Trophoblast cell (in vitro differentiated cells and primary cell): ENCODE data around the gene STAB1.

Source experiments
- DNase-seq, 2 donors: peaks; one replicate each; pipeline ENCODE4 v3.0.0-alpha.2; 2016
- H2AFZ ChIP-seq: 2 replicates; pipeline ENCODE4 v1.6.1; 2013; ENCODE audit warnings: low read length, moderate library complexity, mild to moderate bottlenecking; ENCODE audit not compliant: insufficient read depth, poor library complexity
- H2AK5ac ChIP-seq: 2 replicates; pipeline ENCODE4 v1.6.1; 2013; ENCODE audit warnings: mild to moderate bottlenecking, low read length
- H2BK120ac ChIP-seq: 2 replicates; pipeline ENCODE4 v1.6.1; 2013; ENCODE audit warnings: low read length, mild to moderate bottlenecking, moderate library complexity; ENCODE audit not compliant: insufficient read depth, poor library complexity
- H2BK12ac ChIP-seq: 2 replicates; pipeline ENCODE4 v1.6.1; 2013; ENCODE audit warnings: mild to moderate bottlenecking, low read length, moderate library complexity
- H2BK5ac ChIP-seq: 2 replicates; pipeline ENCODE4 v1.6.1; 2013; ENCODE audit warnings: low read length, low read depth, moderate library complexity, mild to moderate bottlenecking; ENCODE audit not compliant: poor library complexity
- H3K14ac ChIP-seq: 2 replicates; pipeline ENCODE4 v1.6.1; 2013; ENCODE audit warnings: mild to moderate bottlenecking, low read length
- H3K18ac ChIP-seq: 2 replicates; pipeline ENCODE4 v1.6.1; 2013; ENCODE audit warnings: mild to moderate bottlenecking, low read length
- H3K23ac ChIP-seq: 2 replicates; pipeline ENCODE4 v1.6.1; 2013; ENCODE audit warnings: low read length
- H3K27ac ChIP-seq: 2 replicates; pipeline ENCODE4 v1.5.1; 2013; ENCODE audit warnings: low read depth, mild to moderate bottlenecking, inconsistent platforms, low read length, moderate library complexity
- H3K27me3 ChIP-seq: 2 replicates; pipeline ENCODE4 v1.6.1; 2013; ENCODE audit warnings: inconsistent platforms, mild to moderate bottlenecking, low read length, moderate library complexity; ENCODE audit not compliant: insufficient read depth
- H3K36me3 ChIP-seq, 2 experiments: 1 replicate in 1 of 2; 2 replicates in 1 of 2; pipeline ENCODE4 v1.6.1; 2013; ENCODE audit warnings: low read length in 2 of 2, mild to moderate bottlenecking in 2 of 2, moderate library complexity in 1 of 2; ENCODE audit not compliant: insufficient read depth in 2 of 2, control insufficient read depth in 1 of 2
- H3K4ac ChIP-seq: 2 replicates; pipeline ENCODE4 v1.6.1; 2013; ENCODE audit warnings: low read depth, mild to moderate bottlenecking, low read length, moderate library complexity
- H3K4me1 ChIP-seq, 2 experiments: 1 replicate in 1 of 2; 2 replicates in 1 of 2; pipeline ENCODE4 v1.6.1; 2013; ENCODE audit warnings: low read length in 2 of 2, mild to moderate bottlenecking in 2 of 2, moderate library complexity in 1 of 2; ENCODE audit not compliant: insufficient read depth in 2 of 2, control insufficient read depth in 1 of 2
- H3K4me2 ChIP-seq: 2 replicates; pipeline ENCODE4 v1.6.1; 2013; ENCODE audit warnings: inconsistent platforms, mild to moderate bottlenecking, low read length, moderate library complexity
- H3K4me3 ChIP-seq: 2 replicates; pipeline ENCODE4 v1.5.1; 2013; ENCODE audit warnings: mild to moderate bottlenecking, low read depth, low read length, inconsistent platforms
- H3K79me1 ChIP-seq: one replicate; pipeline ENCODE4 v1.6.1; 2013; ENCODE audit warnings: low read length
- H3K79me2 ChIP-seq: 2 replicates; pipeline ENCODE4 v1.6.1; 2013; ENCODE audit warnings: low read length, mild to moderate bottlenecking; ENCODE audit not compliant: control insufficient read depth, insufficient read depth, poor library complexity
- H3K9ac ChIP-seq: 2 replicates; pipeline ENCODE4 v1.6.1; 2013; ENCODE audit warnings: mild to moderate bottlenecking, low read length
- H3K9me3 ChIP-seq: 2 replicates; pipeline ENCODE4 v1.6.1; 2013; ENCODE audit warnings: low read depth, mild to moderate bottlenecking, control low read depth, inconsistent platforms, low read length; ENCODE audit not compliant: insufficient read depth
- H4K12ac ChIP-seq: 2 replicates; pipeline ENCODE4 v1.6.1; 2013; ENCODE audit warnings: low read depth, mild to moderate bottlenecking, low read length, moderate library complexity
- H4K8ac ChIP-seq: 2 replicates; pipeline ENCODE4 v1.6.1; 2013; ENCODE audit warnings: low read depth, mild to moderate bottlenecking, low read length, moderate library complexity
- H4K91ac ChIP-seq: one replicate; pipeline ENCODE4 v1.6.1; 2013; ENCODE audit warnings: low read depth, mild to moderate bottlenecking, low read length, moderate library complexity
- WGBS: extraction: QIAGEN DNeasy Blood & Tissue Kit; methylation state at CpG from one replicate; pipeline ENCODE4 v1.1.7; 2013; ENCODE audit warnings: missing lambda C conversion rate; ENCODE audit not compliant: insufficient read length, insufficient coverage; ENCODE audit errors: extremely low coverage; 5-methylcytosine and 5-hydroxymethylcytosine counted together

Gene STAB1

GRCh38 chr3:52461874-52462273 lies 33.3 kb upstream of the STAB1 start:
- Histone ChIP-seq H2BK120ac (no peak overlapping the region), H2AFZ (no peak overlapping the region), H3K36me3 (peaks cover 45 to 48% of the 10 kb centered on the region in 2 experiments), H4K12ac (no peak overlapping the region), H3K9me3 (no peaks in the 10 kb centered on the region), H2AK5ac (no peak overlapping the region), H3K27me3 (no peaks in the 10 kb centered on the region), H4K91ac (no peak overlapping the region), H3K79me2 (no peaks in the 10 kb centered on the region), H3K23ac (no peak overlapping the region), H2BK12ac (no peak overlapping the region), H3K27ac (no peak overlapping the region), H4K8ac (no peak overlapping the region), H3K14ac (no peak overlapping the region), H3K4me3 (no peak overlapping the region), H2BK5ac (no peak overlapping the region), H3K79me1 (no peaks in the 10 kb centered on the region), H3K18ac (no peak overlapping the region), H3K9ac (no peak overlapping the region), H3K4ac (no peak overlapping the region), H3K4me2 (no peak overlapping the region), H3K4me1 (peaks cover 4 to 5% of the 10 kb centered on the region in 2 experiments)
- no peak for DNase-seq
- no CpG with 5 or more reads among the region's 6 CpGs for WGBS

- Histone ChIP-seq H4K91ac (no peak overlapping the region), H2AFZ (no peak overlapping the region), H2BK12ac (no peak overlapping the region), H3K4ac (no peak overlapping the region), H3K4me3 (no peak overlapping the region), H3K27ac (no peak overlapping the region), H3K18ac (no peak overlapping the region), H4K12ac (no peak overlapping the region), H2BK5ac (no peak overlapping the region), H3K9ac (no peak overlapping the region), H4K8ac (no peak overlapping the region), H3K9me3 (no peaks in the 10 kb centered on the region), H2AK5ac (no peak overlapping the region), H3K23ac (no peak overlapping the region), H3K4me1 (no peaks in the 10 kb centered on the region), H2BK120ac (no peak overlapping the region), H3K79me2 (no peaks in the 10 kb centered on the region), H3K36me3 (peaks cover 43 to 48% of the 10 kb centered on the region in 2 experiments), H3K79me1 (no peaks in the 10 kb centered on the region), H3K27me3 (no peaks in the 10 kb centered on the region), H3K4me2 (no peak overlapping the region), H3K14ac (no peak overlapping the region)
- DNase-seq: no peak
- no CpG with 5 or more reads among the region's 5 CpGs for WGBS
Measured at GRCh38 chr3:52463416-52463815, 31.7 kb upstream of the STAB1 start.

GRCh38 chr3:52468336-52468735 lies 26.8 kb upstream of the STAB1 start:
- H3K79me2 ChIP-seq: no peaks in the 10 kb centered on the region
- no peak overlapping the region for H2BK5ac ChIP-seq
- no peak overlapping the region for H4K8ac ChIP-seq
- no peak overlapping the region for H4K12ac ChIP-seq
- H3K23ac ChIP-seq: no peak overlapping the region
- no peak for DNase-seq
- H2BK120ac ChIP-seq: no peak overlapping the region
- no peak overlapping the region for H3K9ac ChIP-seq
- H3K4me3 ChIP-seq: no peak overlapping the region
- H2BK12ac ChIP-seq: no peak overlapping the region
- no peak overlapping the region for H3K18ac ChIP-seq
- no peak overlapping the region for H2AK5ac ChIP-seq
- H3K27ac ChIP-seq: no peak overlapping the region
- no peak overlapping the region for H4K91ac ChIP-seq
- no peak overlapping the region for H3K4me2 ChIP-seq
- peaks cover 52 to 53% of the 10 kb centered on the region in 2 experiments for H3K36me3 ChIP-seq
- H3K79me1 ChIP-seq: no peaks in the 10 kb centered on the region
- H3K4me1 ChIP-seq: no peaks in the 10 kb centered on the region
- no peak overlapping the region for H2AFZ ChIP-seq
- no CpG with 5 or more reads among the region's 9 CpGs for WGBS
- no peaks in the 10 kb centered on the region for H3K9me3 ChIP-seq
- H3K14ac ChIP-seq: no peak overlapping the region
- H3K27me3 ChIP-seq: no peaks in the 10 kb centered on the region
- no peak overlapping the region for H3K4ac ChIP-seq

GRCh38 chr3:52469001-52469400 lies 26.1 kb upstream of the STAB1 start:
- no peak overlapping the region for H2AK5ac ChIP-seq
- no peak overlapping the region for H3K23ac ChIP-seq

More at GRCh38 chr3:52469001-52469400, 26.1 kb upstream of the STAB1 start:
- no peak overlapping the region for H4K91ac ChIP-seq
- H3K9me3 ChIP-seq: no peaks in the 10 kb centered on the region
- H3K14ac ChIP-seq: no peak overlapping the region
- H3K4ac ChIP-seq: no peak overlapping the region
- H3K79me2 ChIP-seq: no peaks in the 10 kb centered on the region
- no peaks in the 10 kb centered on the region for H3K27me3 ChIP-seq
- no peak overlapping the region for H4K8ac ChIP-seq
- DNase-seq: no peak
- no peak overlapping the region for H3K4me2 ChIP-seq
- H3K9ac ChIP-seq: no peak overlapping the region
- H3K36me3 ChIP-seq: peaks cover 56 to 59% of the 10 kb centered on the region in 2 experiments
- H3K18ac ChIP-seq: no peak overlapping the region
- H2BK5ac ChIP-seq: no peak overlapping the region
- H3K27ac ChIP-seq: no peak overlapping the region
- no peak overlapping the region for H3K4me3 ChIP-seq
- H3K4me1 ChIP-seq: no peaks in the 10 kb centered on the region
- H2BK120ac ChIP-seq: no peak overlapping the region
- H4K12ac ChIP-seq: no peak overlapping the region
- H2BK12ac ChIP-seq: no peak overlapping the region
- H3K79me1 ChIP-seq: no peaks in the 10 kb centered on the region
- H2AFZ ChIP-seq: no peak overlapping the region
- WGBS: no CpG with 5 or more reads among the region's 5 CpGs
